Lower leg skin (tissue), 4 donors: Measurements from ENCODE around the gene NES. TPM values are rescaled to one million over a fixed set of nuclear protein-coding genes. Genes with fewer than 3 reads are reported as not detected.

Source experiments
- DNase-seq, 2 donors: peaks; one replicate each; pipeline ENCODE4 v3.0.0-alpha.2; 2019; ENCODE audit warnings: low spot score in 2 of 2
- H3K4me3 ChIP-seq: fragments of 200-600 bp; sonication (generic); 2 replicates; pipeline ENCODE4 v1.5.1; 2017; ENCODE audit warnings: mild to moderate bottlenecking, low read depth; ENCODE audit not compliant: poor library complexity, severe bottlenecking
- POLR2A ChIP-seq, 2 donors: fragments of 450-650 bp; IDR thresholded peaks; one replicate each; pipeline ENCODE4 v1.6.1; 2016 to 2017; ENCODE audit warnings: antibody characterized with exemption in 2 of 2, mild to moderate bottlenecking in 1 of 2, moderate library complexity in 1 of 2
- WGBS, 2 donors: methylation state at CpG; one replicate each; pipeline ENCODE4 v1.1.5; 2018; 5-methylcytosine and 5-hydroxymethylcytosine counted together
- intact Hi-C: fragments of 100-400 bp; cut with DNase I; formaldehyde crosslinking; loops from one replicate; pipeline ENCODE4 v1.15.0; 2023; ENCODE audit warnings: low total_unique reads
- total RNA-seq, 4 donors: library from RNA; depleted of rRNA; stranded (reverse); fragments of >200 nt; gene quantifications; one replicate each; pipeline ENCODE4 v1.1.0, GENCODE V29; 2016
- TF ChIP-seq, protein P1 (sequence below), 3 donors: fragments of 450-650 bp; IDR thresholded peaks; one replicate each; pipeline ENCODE4 v1.5.1; 2016; ENCODE audit warnings: antibody characterized with exemption in 3 of 3, mild to moderate bottlenecking in 3 of 3, moderate library complexity in 2 of 3

Gene NES, protein sequence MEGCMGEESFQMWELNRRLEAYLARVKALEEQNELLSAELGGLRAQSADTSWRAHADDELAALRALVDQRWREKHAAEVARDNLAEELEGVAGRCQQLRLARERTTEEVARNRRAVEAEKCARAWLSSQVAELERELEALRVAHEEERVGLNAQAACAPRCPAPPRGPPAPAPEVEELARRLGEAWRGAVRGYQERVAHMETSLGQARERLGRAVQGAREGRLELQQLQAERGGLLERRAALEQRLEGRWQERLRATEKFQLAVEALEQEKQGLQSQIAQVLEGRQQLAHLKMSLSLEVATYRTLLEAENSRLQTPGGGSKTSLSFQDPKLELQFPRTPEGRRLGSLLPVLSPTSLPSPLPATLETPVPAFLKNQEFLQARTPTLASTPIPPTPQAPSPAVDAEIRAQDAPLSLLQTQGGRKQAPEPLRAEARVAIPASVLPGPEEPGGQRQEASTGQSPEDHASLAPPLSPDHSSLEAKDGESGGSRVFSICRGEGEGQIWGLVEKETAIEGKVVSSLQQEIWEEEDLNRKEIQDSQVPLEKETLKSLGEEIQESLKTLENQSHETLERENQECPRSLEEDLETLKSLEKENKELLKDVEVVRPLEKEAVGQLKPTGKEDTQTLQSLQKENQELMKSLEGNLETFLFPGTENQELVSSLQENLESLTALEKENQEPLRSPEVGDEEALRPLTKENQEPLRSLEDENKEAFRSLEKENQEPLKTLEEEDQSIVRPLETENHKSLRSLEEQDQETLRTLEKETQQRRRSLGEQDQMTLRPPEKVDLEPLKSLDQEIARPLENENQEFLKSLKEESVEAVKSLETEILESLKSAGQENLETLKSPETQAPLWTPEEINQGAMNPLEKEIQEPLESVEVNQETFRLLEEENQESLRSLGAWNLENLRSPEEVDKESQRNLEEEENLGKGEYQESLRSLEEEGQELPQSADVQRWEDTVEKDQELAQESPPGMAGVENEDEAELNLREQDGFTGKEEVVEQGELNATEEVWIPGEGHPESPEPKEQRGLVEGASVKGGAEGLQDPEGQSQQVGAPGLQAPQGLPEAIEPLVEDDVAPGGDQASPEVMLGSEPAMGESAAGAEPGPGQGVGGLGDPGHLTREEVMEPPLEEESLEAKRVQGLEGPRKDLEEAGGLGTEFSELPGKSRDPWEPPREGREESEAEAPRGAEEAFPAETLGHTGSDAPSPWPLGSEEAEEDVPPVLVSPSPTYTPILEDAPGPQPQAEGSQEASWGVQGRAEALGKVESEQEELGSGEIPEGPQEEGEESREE (N-terminal part only)
- total RNA-seq = 1 to 10 TPM; 2.4 to 8.9 (median 5.0) TPM

DNA sequence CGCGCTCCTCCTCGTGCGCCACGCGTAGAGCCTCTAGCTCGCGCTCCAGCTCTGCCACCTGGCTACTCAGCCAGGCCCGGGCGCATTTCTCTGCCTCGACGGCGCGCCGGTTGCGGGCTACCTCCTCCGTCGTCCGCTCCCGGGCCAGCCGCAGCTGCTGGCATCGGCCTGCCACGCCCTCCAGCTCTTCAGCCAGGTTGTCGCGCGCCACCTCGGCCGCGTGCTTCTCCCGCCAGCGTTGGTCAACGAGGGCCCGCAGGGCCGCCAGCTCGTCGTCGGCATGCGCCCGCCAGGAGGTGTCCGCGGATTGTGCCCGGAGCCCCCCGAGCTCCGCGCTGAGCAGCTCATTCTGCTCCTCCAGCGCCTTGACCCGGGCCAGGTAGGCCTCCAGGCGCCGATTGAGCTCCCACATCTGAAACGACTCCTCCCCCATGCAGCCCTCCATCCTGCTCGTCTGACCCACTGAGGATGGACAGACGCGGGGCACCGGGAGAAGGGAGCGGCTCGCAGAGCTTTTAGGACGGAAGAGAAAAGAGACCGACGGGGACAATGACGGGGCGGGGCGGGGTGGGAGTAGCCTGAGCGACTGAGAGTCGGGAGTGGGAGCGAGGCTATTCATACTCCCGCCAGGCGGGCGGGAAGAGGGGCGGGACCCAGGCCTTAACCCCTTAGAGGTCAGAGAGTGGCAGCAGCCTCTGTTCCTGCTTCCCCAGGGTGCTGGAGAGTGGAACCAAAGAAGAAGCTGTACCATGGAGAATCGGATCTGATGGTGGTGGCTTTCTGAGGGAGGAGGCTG, at the start of gene NES:
TSS of gene NES (minus strand) at position 588 of the 796 bp plus-strand sequence. CDS start at position 445, 143 bp downstream.
- intact Hi-C loops = no loop called here
- TF ChIP-seq, protein P1, sequence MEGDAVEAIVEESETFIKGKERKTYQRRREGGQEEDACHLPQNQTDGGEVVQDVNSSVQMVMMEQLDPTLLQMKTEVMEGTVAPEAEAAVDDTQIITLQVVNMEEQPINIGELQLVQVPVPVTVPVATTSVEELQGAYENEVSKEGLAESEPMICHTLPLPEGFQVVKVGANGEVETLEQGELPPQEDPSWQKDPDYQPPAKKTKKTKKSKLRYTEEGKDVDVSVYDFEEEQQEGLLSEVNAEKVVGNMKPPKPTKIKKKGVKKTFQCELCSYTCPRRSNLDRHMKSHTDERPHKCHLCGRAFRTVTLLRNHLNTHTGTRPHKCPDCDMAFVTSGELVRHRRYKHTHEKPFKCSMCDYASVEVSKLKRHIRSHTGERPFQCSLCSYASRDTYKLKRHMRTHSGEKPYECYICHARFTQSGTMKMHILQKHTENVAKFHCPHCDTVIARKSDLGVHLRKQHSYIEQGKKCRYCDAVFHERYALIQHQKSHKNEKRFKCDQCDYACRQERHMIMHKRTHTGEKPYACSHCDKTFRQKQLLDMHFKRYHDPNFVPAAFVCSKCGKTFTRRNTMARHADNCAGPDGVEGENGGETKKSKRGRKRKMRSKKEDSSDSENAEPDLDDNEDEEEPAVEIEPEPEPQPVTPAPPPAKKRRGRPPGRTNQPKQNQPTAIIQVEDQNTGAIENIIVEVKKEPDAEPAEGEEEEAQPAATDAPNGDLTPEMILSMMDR (IDR thresholded peaks at IDR 0.05) = no peak
- TF ChIP-seq POLR2A (IDR thresholded peaks at IDR 0.05) = no peak
- DNase-seq = no peak
- WGBS, 2 donors = 1 to 5% methylated on average over 29 to 60 of the region's 70 CpGs
- no peak within 1 kb of the TSS for H3K4me3 ChIP-seq

DNA sequence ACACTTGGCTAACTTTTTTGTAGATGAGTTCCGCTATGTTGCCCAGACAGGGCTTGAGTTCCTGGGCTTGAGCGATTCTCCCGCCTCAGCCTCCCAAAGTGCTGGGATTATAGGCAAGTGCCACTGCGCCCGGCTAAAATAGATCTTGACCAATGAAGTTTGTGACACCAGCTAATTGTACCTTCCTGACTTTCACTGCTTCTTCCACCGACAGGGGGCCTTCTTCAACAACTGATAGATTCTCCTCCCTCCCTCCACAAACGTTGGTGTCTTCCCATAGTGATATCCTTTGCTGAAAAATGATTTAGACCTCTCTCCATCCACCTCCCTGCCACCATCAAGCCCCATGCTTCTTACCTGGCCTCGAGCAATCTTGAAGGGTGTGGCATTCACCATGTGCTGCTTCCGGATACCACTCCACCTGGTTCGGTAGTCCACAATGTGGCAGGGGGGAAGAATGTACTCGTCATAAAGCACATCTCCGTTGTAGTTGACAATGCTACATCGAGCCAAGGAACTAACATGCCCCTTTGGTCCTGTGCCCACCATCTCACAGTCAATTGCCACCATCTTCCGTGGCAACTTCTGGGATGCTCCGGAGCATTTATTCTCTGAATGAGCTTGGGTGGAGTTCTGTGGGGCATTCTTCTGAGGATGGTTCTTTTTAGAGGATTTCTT, 49.5 kb upstream of the NES start:
- no peak for TF ChIP-seq POLR2A (IDR thresholded peaks at IDR 0.05)
- TF ChIP-seq, protein P1 (IDR thresholded peaks at IDR 0.05) = no peak
- intact Hi-C loops = loop anchor here (1.0 kb wide), 1 partner anchor 34 kb away; no protein-coding TSS in a partner anchor
- no peak overlapping the region for H3K4me3 ChIP-seq
- peak; percentile 56 to 85 for DNase-seq
- WGBS, 2 donors = 35 to 39% methylated on average over 15 of the region's 15 CpGs

GRCh38 chr1:156725683-156726280, 48.6 kb upstream of the NES start:
- no peak for TF ChIP-seq POLR2A (IDR thresholded peaks at IDR 0.05)
- TF ChIP-seq, protein P1 (IDR thresholded peaks at IDR 0.05) = peak in 1 of 3 donors; percentile 86
- WGBS, 2 donors = 11 to 12% methylated on average over 18 of the region's 18 CpGs
- H3K4me3 ChIP-seq = no peak overlapping the region
- intact Hi-C loops = loop anchor here (1.0 to 2.0 kb wide), 2 partner anchors 33 to 37 kb away; no protein-coding TSS in a partner anchor
- peak; percentile 86 to 97 for DNase-seq

GRCh38 chr1:156721535-156721934, 44.3 kb upstream of the NES start:
- no peak for DNase-seq
- WGBS, 2 donors = 88 to 95% methylated on average over 4 of the region's 4 CpGs
- H3K4me3 ChIP-seq = no peak overlapping the region
- TF ChIP-seq POLR2A (IDR thresholded peaks at IDR 0.05) = no peak
- TF ChIP-seq, protein P1 (IDR thresholded peaks at IDR 0.05) = no peak
- intact Hi-C loops = no loop called here
